GM06990 (cell line): ENCODE measurements around the gene CCDC144A.
"Not testable (repeated sequence)": the region's sequence is repeated elsewhere in the genome, so short reads cannot be mapped to it uniquely, and the experiment has no call there.

Experiments
- DNase-seq: peaks from one replicate; pipeline ENCODE4 v3.0.0-alpha.2; 2011; ENCODE audit not compliant: insufficient read length; ENCODE audit errors: extremely low read depth
- H3K27me3 ChIP-seq: replicated peaks from 2 replicates; pipeline ENCODE4 v1.6.0; 2011; ENCODE audit warnings: low read length; ENCODE audit not compliant: control insufficient read depth, insufficient read depth
- H3K36me3 ChIP-seq: 2 replicates; pipeline ENCODE4 v1.5.1; 2011; ENCODE audit warnings: low read length; ENCODE audit not compliant: control insufficient read depth, insufficient read depth
- H3K4me3 ChIP-seq: replicated peaks from 2 replicates; pipeline ENCODE4 v1.5.1; 2011; ENCODE audit warnings: low read depth, mild to moderate bottlenecking, control low read depth, low read length
- CTCF ChIP-seq: IDR thresholded peaks from 2 replicates; pipeline ENCODE4 v1.5.1; 2011; ENCODE audit warnings: low read length, control low read depth, mild to moderate bottlenecking, inconsistent platforms; ENCODE audit not compliant: insufficient read depth, poor library complexity, severe bottlenecking

The CCDC144A gene

GRCh38 chr17:16794215-16794614 lies 104.2 kb downstream of the CCDC144A start:
- not testable (repeated sequence) for H3K27me3 ChIP-seq, H3K36me3 ChIP-seq, H3K4me3 ChIP-seq, DNase-seq

- DNase-seq, H3K36me3 ChIP-seq, H3K27me3 ChIP-seq, H3K4me3 ChIP-seq: not testable (repeated sequence)
Measured at GRCh38 chr17:16795894-16796293, 105.9 kb downstream of the CCDC144A start.

GRCh38 chr17:16804851-16805250 lies 114.8 kb downstream of the CCDC144A start:
- not testable (repeated sequence) for H3K27me3 ChIP-seq, H3K4me3 ChIP-seq, DNase-seq, H3K36me3 ChIP-seq

- not testable (repeated sequence) for H3K36me3 ChIP-seq, H3K4me3 ChIP-seq, H3K27me3 ChIP-seq, DNase-seq
Measured at GRCh38 chr17:16806599-16806998, 116.6 kb downstream of the CCDC144A start.

- H3K27me3 ChIP-seq, H3K36me3 ChIP-seq, DNase-seq, H3K4me3 ChIP-seq: not testable (repeated sequence)
Measured at GRCh38 chr17:16807620-16808019, 117.6 kb downstream of the CCDC144A start.

GRCh38 chr17:16810236-16810635 lies 120.2 kb downstream of the CCDC144A start:
- not testable (repeated sequence) for H3K27me3 ChIP-seq, H3K36me3 ChIP-seq, DNase-seq, H3K4me3 ChIP-seq

- not testable (repeated sequence) for DNase-seq, H3K4me3 ChIP-seq, H3K36me3 ChIP-seq, H3K27me3 ChIP-seq
Measured at GRCh38 chr17:16812126-16812525, 122.1 kb downstream of the CCDC144A start.

- no peak for TF ChIP-seq CTCF
- no peak for DNase-seq
- H3K36me3 ChIP-seq: no peaks in the 10 kb centered on the region
- H3K4me3 ChIP-seq: no peak overlapping the region
- H3K27me3 ChIP-seq: no peaks in the 10 kb centered on the region
Measured at GRCh38 chr17:16814439-16814838, 124.4 kb downstream of the CCDC144A start.

- H3K4me3 ChIP-seq: no peak overlapping the region
- H3K27me3 ChIP-seq: no peaks in the 10 kb centered on the region
- H3K36me3 ChIP-seq: no peaks in the 10 kb centered on the region
- DNase-seq: no peak
- TF ChIP-seq CTCF: no peak
Measured at GRCh38 chr17:16817201-16817600, 127.2 kb downstream of the CCDC144A start.

GRCh38 chr17:16817940-16818339 lies 127.9 kb downstream of the CCDC144A start:
- H3K27me3 ChIP-seq, H3K36me3 ChIP-seq, H3K4me3 ChIP-seq, DNase-seq: not testable (repeated sequence)
